GM23248 (cell line): ENCODE data around the gene NCAM1. TPM values are rescaled to one million over a fixed set of nuclear protein-coding genes. Genes with fewer than 3 reads are reported as not detected.

ENCODE experiments used
- DNase-seq: peaks from one replicate; pipeline ENCODE4 v3.0.0-alpha.2; 2015
- H2AFZ ChIP-seq: fragments of 200-600 bp; sonication (generic); 2 replicates; pipeline ENCODE4 v1.6.1; 2016; ENCODE audit warnings: antibody characterized with exemption
- H3F3A ChIP-seq: fragments of 200-600 bp; sonication (generic); 2 replicates; pipeline ENCODE4 v1.6.1; 2016; ENCODE audit warnings: mild to moderate bottlenecking, antibody characterized with exemption, mixed run types; ENCODE audit not compliant: insufficient read depth
- H3K27ac ChIP-seq: fragments of 200-600 bp; sonication (generic); 2 replicates; pipeline ENCODE4 v1.5.1; 2016; ENCODE audit warnings: mild to moderate bottlenecking
- H3K27me3 ChIP-seq: fragments of 200-600 bp; sonication (generic); replicated peaks from 2 replicates; pipeline ENCODE4 v1.6.1; 2016; ENCODE audit warnings: mild to moderate bottlenecking; ENCODE audit not compliant: insufficient read depth
- H3K36me3 ChIP-seq: fragments of 200-600 bp; sonication (generic); 2 replicates; pipeline ENCODE4 v1.6.1; 2016; ENCODE audit warnings: low read depth, mild to moderate bottlenecking
- H3K4me1 ChIP-seq: fragments of 200-600 bp; sonication (generic); 2 replicates; pipeline ENCODE4 v1.6.1; 2016; ENCODE audit warnings: mild to moderate bottlenecking; ENCODE audit not compliant: insufficient read depth
- H3K4me2 ChIP-seq: fragments of 200-600 bp; sonication (generic); one replicate; pipeline ENCODE4 v1.6.1; 2016; ENCODE audit warnings: mild to moderate bottlenecking; ENCODE audit not compliant: unreplicated experiment
- H3K4me3 ChIP-seq: fragments of 200-600 bp; sonication (generic); 2 replicates; pipeline ENCODE4 v1.5.1; 2016; ENCODE audit warnings: mild to moderate bottlenecking
- H3K79me2 ChIP-seq: fragments of 200-600 bp; sonication (generic); 2 replicates; pipeline ENCODE4 v1.6.1; 2016; ENCODE audit warnings: mild to moderate bottlenecking; ENCODE audit not compliant: insufficient read depth
- H3K9ac ChIP-seq: fragments of 200-600 bp; sonication (generic); 2 replicates; pipeline ENCODE4 v1.6.1; 2016; ENCODE audit warnings: mild to moderate bottlenecking
- H3K9me2 ChIP-seq: fragments of 200-600 bp; sonication (generic); 2 replicates; pipeline ENCODE4 v1.6.1; 2016; ENCODE audit warnings: mixed run types, mild to moderate bottlenecking, moderate library complexity; ENCODE audit not compliant: insufficient read depth
- H3K9me3 ChIP-seq: fragments of 200-600 bp; sonication (generic); one replicate; pipeline ENCODE4 v1.6.1; 2017; ENCODE audit warnings: low read depth
- H4K20me1 ChIP-seq: fragments of 200-600 bp; sonication (generic); 2 replicates; pipeline ENCODE4 v1.6.0; 2016; ENCODE audit not compliant: insufficient read depth
- EZH2 ChIP-seq: fragments of 200-600 bp; sonication (generic); IDR thresholded peaks from 2 replicates; pipeline ENCODE4 v1.6.1; 2018; ENCODE audit warnings: antibody characterized with exemption, mild to moderate bottlenecking; ENCODE audit not compliant: insufficient read depth, poor library complexity, severe bottlenecking
- EZH2phosphoT487 ChIP-seq: fragments of 200-600 bp; sonication (generic); IDR thresholded peaks from 2 replicates; pipeline ENCODE4 v1.6.1; 2018; ENCODE audit warnings: antibody characterized with exemption, moderate library complexity, mild to moderate bottlenecking, low read depth; ENCODE audit not compliant: insufficient read depth
- WGBS, 2 experiments: methylation state at CpG; one replicate each; pipeline ENCODE4 v1.1.6; 2015 to 2017; ENCODE audit warnings: low lambda C conversion rate in 2 of 2, low coverage in 1 of 2; ENCODE audit errors: missing lambda C conversion rate in 2 of 2; 5-methylcytosine and 5-hydroxymethylcytosine counted together
- in situ Hi-C: fragments of 300-500 bp; cut with MboI; formaldehyde crosslinking; loops from 2 replicates; pipeline ENCODE4 v1.15.0; 2020
- polyA plus RNA-seq: library from polyadenylated mRNA; unstranded; fragments of >200 nt; fragmentation: Nextera tagmentation; extraction: Ambion mirVana; gene quantifications from 2 replicates; pipeline ENCODE4 v1.2.1, GENCODE V29; 2016
- total RNA-seq: library from RNA; depleted of rRNA; stranded (reverse); fragments of >200 nt; shearing (Covaris generic); gene quantifications from 2 replicates; pipeline ENCODE4 v1.2.3, GENCODE V29; 2014

The NCAM1 gene
- total and polyA plus RNA-seq, 2 experiments from 2014 or later, result 1.5 to 1.8 TPM

GRCh38 chr11:113269636-113270035 is 308.4 kb downstream of the NCAM1 start:
- H3K4me2 ChIP-seq, result no peak overlapping the region
- TF ChIP-seq EZH2, result no peak
- TF ChIP-seq EZH2phosphoT487, result no peak
- H4K20me1 ChIP-seq, result no peaks in the 10 kb centered on the region
- H3K27ac ChIP-seq, result no peak overlapping the region
- in situ Hi-C loops, result no loop called here
- H3K27me3 ChIP-seq, result no peaks in the 10 kb centered on the region; the same call in 1 of the 2 replicates
- H2AFZ ChIP-seq, result no peak overlapping the region
- no peaks in the 10 kb centered on the region for H3K4me1 ChIP-seq
- H3K9me2 ChIP-seq, result no peaks in the 10 kb centered on the region
- 61 to 68% methylated on average over 5 of the region's 5 CpGs for WGBS, 2 experiments
- no peak overlapping the region for H3K4me3 ChIP-seq
- no peaks in the 10 kb centered on the region for H3K36me3 ChIP-seq
- H3K9me3 ChIP-seq, result no peaks in the 10 kb centered on the region
- no peaks in the 10 kb centered on the region for H3K79me2 ChIP-seq
- H3K9ac ChIP-seq, result no peak overlapping the region
- H3F3A ChIP-seq, result no peaks in the 10 kb centered on the region
- DNase-seq, result no peak

GRCh38 chr11:113270080-113270479 is 308.9 kb downstream of the NCAM1 start:
- no peak overlapping the region for H3K4me3 ChIP-seq
- WGBS, 2 experiments, result 86 to 88% methylated on average over 13 of the region's 13 CpGs
- H2AFZ ChIP-seq, result no peak overlapping the region
- H4K20me1 ChIP-seq, result no peaks in the 10 kb centered on the region
- H3K4me2 ChIP-seq, result no peak overlapping the region
- no peaks in the 10 kb centered on the region for H3F3A ChIP-seq
- H3K36me3 ChIP-seq, result no peaks in the 10 kb centered on the region
- H3K79me2 ChIP-seq, result no peaks in the 10 kb centered on the region
- H3K27ac ChIP-seq, result no peak overlapping the region
- H3K9me2 ChIP-seq, result no peaks in the 10 kb centered on the region
- no peaks in the 10 kb centered on the region for H3K9me3 ChIP-seq
- TF ChIP-seq EZH2, result no peak
- TF ChIP-seq EZH2phosphoT487, result no peak
- no peaks in the 10 kb centered on the region; the same call in 1 of the 2 replicates for H3K27me3 ChIP-seq
- in situ Hi-C loops, result no loop called here
- no peaks in the 10 kb centered on the region for H3K4me1 ChIP-seq
- H3K9ac ChIP-seq, result no peak overlapping the region
- DNase-seq, result no peak

- Histone ChIP-seq H3K9me2 (no peaks in the 10 kb centered on the region), H3K36me3 (no peaks in the 10 kb centered on the region), H3K27me3 (no peaks in the 10 kb centered on the region; the same call in 1 of the 2 replicates), H3K79me2 (no peaks in the 10 kb centered on the region), H3K4me3 (no peak overlapping the region), H3K4me2 (no peak overlapping the region), H3K27ac (no peak overlapping the region), H4K20me1 (no peaks in the 10 kb centered on the region), H3K4me1 (no peaks in the 10 kb centered on the region), H2AFZ (no peak overlapping the region), H3F3A (no peaks in the 10 kb centered on the region), H3K9me3 (no peaks in the 10 kb centered on the region), H3K9ac (no peak overlapping the region)
- TF ChIP-seq EZH2phosphoT487, result no peak
- 67 to 81% methylated on average over 4 to 14 of the region's 14 CpGs for WGBS, 2 experiments
- in situ Hi-C loops, result no loop called here
- no peak for DNase-seq
Observed at GRCh38 chr11:113271551-113272245, 310.5 kb downstream of the NCAM1 start.

GRCh38 chr11:113272281-113272680 is 311.1 kb downstream of the NCAM1 start:
- Histone ChIP-seq H3K9me3 (no peaks in the 10 kb centered on the region), H4K20me1 (no peaks in the 10 kb centered on the region), H3K4me2 (no peak overlapping the region), H3K27ac (no peak overlapping the region), H3K9me2 (no peaks in the 10 kb centered on the region), H3K4me3 (no peak overlapping the region), H3K27me3 (no peaks in the 10 kb centered on the region; the same call in 1 of the 2 replicates), H3K4me1 (no peaks in the 10 kb centered on the region), H2AFZ (no peak overlapping the region), H3K79me2 (no peaks in the 10 kb centered on the region), H3K9ac (no peak overlapping the region), H3K36me3 (no peaks in the 10 kb centered on the region), H3F3A (no peaks in the 10 kb centered on the region)
- in situ Hi-C loops, result no loop called here
- TF ChIP-seq EZH2phosphoT487 (no peak), EZH2 (no peak)
- DNase-seq, result no peak
- WGBS, 2 experiments, result 73 to 76% methylated on average over 5 of the region's 5 CpGs
